Measurements from ENCODE around the gene MPG. TPM values are rescaled to one million over a fixed set of nuclear protein-coding genes. Genes with fewer than 3 reads are reported as not detected.
A peak's percentile ranks its signal among the peaks of the same experiment; 100 is the strongest.
"Not testable (repeated sequence)": the region's sequence is repeated elsewhere in the genome, so short reads cannot be mapped to it uniquely, and the experiment has no call there.

The MPG gene, protein sequence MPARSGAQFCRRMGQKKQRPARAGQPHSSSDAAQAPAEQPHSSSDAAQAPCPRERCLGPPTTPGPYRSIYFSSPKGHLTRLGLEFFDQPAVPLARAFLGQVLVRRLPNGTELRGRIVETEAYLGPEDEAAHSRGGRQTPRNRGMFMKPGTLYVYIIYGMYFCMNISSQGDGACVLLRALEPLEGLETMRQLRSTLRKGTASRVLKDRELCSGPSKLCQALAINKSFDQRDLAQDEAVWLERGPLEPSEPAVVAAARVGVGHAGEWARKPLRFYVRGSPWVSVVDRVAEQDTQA
- total RNA-seq (2014; rRNA removed; shearing (Covaris generic)): 332 and 334 TPM in 2 replicates

DNA sequence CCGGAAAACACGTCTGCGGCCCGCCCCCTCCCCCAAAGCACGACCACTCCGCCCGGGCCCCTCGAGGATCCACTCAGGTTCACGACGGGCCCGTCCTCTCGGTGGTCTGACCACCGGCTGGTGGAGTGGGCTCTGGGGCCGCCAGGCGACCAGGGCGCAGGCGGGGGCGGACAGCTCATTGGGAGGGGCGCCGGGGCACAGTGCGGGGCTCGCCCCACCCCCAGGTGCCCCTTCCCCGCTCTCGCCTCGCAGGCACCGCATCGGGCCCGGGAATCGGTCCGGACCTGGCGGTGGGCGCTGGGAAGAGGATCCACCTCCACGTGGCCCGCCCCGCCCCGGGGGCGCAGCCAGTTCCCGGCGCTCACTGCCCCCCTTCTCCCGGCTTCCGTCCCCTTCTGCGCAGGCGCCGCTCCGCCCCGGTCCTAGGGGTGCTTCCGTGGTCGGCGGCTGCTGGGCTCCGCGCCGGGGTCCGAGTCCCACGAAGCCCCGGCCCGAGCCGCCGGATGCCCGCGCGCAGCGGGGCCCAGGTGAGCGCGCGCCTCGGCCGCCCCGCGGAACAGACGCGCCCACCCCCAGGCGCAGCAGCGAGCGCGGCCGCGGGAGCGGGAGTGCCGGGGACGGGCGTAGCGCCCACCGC lies at the start of gene MPG:
Gene MPG, plus strand, starts transcription at position 419 of the 637 bp plus-strand sequence. Its CDS starts 85 bp downstream, at position 504.
- DNase-seq (ENCODE audit: low spot score): peak; percentile 79

DNA sequence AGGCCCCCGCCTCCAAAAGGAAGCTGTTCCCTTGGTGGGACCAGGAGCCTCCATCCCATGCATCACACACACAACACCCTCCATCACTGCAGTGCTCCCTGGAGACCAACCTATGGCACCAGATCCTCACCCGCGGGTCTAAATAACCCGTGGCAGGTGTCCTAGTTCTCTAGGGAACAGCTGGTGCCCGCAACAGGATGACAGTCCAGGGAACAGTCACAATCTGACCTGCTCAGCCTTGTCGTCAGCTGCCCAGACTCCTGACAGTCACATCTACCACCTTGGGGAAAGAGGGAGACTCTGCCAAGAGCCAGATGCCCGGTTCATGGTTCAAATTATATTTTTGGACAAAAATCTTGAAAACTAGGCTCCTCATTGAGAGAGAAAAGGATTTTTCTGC lies 47.4 kb upstream of the MPG start:
- not testable (repeated sequence) for DNase-seq (ENCODE audit: low spot score)

DNA sequence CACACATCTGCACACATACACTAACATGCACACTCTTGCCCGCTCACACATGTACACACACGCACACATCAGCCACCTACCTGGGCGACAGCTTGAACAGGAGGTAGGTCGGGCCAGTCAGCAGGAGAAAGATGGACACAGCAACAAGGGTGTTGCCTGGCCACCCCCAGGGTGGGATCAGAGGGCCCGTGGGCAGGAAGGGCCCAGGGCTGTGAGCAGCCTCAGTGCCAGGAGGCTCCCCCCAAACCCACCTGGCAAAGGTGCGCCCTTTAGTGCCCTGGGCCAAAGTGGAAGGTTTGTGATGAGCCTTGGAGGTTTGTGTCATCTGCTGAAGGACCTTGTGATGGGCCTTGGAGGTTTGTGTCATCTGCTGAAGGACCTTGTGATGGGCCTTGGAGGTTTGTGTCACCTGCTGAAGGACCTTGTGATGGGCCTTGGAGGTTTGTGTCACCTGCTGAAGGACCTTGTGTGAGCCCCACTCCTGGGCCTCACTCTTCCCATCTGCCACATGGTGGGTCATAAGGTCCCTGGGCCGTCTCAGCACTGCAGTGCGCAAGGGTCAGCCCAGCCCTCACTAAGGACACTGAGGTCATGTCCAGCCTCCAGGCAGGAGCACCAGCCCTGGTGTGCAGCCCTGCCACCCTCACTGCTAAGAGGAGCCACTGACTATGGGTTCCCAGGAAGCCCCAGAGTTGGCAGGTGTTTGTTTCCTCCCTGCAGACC lies 44.7 kb upstream of the MPG start:
- DNase-seq (ENCODE audit: low spot score): not testable (repeated sequence)

DNA sequence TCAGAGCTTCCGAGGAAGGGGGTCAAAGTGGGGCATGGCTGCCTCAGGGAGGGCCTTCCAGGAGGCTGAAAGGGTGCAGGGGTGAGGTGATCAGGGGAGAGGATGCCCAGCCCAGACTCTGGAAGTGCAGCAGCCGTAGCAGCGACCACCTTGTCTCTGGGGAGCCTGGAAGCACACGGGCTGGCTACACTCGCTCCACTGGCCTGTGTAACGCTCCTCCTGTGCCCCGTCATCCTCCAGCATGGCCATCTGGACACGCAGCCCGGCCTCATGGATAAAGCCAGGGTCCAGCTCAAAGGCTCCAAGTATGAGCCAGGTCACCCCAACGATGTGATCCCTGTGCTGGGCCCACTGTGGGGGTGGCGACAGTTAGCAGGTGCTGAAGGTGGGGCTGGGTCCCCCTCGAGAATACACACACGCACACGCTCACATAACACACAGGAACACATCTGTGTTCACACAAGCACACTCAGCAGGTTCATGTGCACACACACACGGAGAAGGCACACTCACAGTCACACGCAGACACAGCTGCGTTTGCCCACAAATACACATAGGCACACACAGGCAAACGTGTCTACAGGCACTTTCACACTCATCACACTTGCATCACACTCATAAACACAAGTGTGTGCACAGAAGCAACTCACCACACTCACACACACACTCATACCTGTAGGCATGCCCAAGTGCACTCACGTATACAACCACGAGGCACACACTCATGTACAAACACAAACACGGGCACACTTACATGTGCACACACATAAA lies 44.0 kb upstream of the MPG start:
- DNase-seq (ENCODE audit: low spot score): no peak

DNA sequence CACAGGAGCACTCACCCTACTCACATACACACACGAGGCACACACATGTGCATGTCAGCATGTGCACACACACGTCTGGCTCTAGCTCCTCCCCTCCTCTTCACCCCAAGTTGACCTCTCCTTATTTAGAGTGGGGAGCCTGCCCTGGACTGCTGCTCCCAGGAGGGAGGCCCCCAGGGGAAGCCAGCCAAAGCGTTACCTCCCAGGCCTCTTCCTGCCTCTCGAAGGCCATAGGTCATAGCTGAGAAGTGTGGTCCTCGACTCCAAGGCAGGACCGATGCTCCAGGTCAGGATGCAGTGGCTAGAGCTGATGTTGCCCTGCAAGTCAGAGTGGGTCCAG lies 43.4 kb upstream of the MPG start:
- no peak for DNase-seq (ENCODE audit: low spot score)

DNA sequence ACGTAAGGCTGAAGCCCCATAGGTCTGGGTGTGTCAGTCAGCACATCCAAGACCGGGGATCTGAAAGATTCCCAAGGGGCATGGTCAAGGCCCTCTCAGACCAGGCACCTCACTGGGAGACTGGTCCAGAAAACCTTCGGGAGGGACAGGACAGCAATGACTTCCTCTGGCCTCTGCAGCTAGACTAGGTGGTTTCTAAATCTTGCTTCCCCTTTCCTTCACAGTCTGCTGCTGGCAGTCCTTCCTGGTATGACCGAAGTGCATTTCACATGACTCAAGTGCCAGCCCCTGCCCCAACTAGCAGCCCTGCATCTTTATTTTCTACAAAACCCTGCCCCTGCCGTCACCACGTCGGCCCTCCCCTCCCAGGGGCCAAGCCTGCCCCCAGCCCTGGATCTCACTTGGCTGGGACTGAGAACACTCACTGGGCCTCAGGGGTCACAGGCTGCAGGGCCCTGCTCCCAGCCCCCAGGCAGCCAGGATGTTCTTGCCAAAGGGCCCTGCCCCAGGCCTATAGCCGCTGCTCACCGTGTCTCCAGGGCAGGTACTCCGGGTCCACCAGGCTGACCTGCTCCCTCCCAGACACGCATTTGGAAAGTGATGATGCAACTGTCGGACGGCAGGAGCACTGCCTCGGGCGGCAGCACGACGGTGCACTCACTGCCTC lies 42.9 kb upstream of the MPG start:
- no peak for DNase-seq (ENCODE audit: low spot score)

DNA sequence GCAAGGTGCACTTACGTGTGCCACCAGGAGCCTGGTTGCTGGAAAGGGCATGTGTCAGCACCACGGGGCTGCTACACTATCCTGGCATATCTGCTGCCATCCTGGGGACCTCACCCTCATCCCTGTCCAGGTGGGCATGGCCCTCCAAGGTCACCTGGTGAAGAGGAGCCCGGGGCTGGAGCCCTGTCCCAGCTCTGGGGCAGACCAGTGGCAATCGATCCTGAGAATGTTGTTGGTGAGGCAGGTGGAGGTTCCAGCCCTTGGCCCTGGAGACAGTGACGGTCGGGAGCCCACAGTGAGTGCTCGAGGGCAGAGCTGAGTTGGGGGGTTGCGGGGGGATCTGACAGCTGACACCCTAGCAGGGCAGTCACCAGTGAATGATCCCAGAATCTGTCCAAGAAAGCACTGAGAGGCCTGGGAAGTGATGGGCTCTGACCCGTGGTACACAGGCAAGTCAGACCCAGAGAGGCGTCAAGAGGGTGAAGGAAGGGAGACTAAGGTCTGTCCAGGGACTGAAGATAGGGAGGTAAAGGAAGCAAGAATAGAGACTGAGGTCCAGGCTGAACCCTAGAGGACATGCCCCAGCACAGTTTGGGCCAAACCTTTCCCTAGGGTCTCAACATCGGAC lies 42.2 kb upstream of the MPG start:
- no peak for DNase-seq (ENCODE audit: low spot score)

DNA sequence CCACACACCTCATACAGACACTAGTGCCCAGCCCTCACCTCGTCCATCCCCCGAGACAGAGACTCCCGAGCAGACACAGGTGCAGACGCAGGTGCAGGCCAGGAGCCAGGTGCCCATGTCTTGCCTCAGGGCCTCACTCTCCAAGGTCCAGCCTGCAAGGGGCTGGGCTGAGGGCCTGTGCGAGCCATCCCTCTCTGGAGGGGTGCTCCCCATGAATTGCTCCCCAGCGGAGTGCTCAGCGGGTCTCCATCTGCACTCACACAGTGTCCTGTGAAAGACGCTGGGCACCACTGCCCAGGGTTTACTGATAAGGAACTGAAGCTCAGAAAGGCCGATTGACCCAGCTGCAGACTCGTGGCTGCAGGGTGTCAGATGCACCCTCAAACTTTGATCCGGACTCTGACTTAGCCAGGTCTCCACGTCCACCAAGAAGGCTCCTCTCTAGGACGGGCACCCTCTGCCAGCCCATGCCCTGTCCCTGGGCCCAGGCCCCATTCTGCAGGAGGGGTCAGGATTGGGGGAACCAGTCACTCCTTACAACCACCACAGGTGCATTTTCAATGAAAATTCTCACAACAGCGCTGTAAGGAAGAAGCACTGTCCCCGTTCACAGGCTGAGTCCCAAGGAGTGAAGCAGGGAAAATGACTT lies 41.6 kb upstream of the MPG start:
- DNase-seq (ENCODE audit: low spot score): no peak

DNA sequence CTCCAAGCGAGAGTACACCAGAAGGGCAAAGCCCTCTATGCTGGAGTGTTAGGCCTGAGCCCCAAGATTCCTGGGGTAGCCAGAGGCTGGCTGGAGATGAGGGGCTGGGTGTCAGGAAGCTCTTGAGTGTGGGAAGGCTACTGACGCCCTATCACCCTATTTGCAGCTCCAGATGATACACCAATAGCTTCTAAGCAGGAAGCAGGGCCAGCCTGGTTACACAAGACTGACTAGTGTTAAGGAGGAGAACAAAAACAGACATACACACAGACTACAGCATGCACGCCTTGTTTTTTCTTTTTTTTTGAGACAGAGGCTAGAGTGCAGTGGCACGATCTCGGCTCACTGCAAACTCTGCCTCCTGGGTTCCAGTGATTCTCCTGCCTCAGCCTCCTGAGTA lies 40.5 kb upstream of the MPG start:
- no peak for DNase-seq (ENCODE audit: low spot score)

DNA sequence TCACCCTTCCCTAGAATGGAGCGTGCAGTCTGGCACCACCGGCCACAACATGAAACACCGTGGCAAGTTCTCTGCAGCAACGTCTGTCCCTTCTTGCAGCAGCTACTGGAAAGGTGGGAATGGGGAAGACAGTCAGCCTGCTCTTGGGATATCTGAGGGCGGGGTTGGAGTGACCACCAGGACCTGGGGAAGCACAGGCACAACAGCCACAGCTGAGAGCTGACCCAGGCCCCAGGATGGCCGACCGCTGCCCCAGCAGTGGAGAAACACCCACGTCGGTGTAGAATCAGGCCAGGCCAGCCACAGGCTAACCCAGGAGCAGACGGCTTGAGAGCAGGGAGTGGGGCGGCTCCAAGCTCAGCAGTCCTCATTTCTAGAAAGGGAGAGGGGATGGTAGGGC lies 39.8 kb upstream of the MPG start:
- not testable (repeated sequence) for DNase-seq (ENCODE audit: low spot score)

DNA sequence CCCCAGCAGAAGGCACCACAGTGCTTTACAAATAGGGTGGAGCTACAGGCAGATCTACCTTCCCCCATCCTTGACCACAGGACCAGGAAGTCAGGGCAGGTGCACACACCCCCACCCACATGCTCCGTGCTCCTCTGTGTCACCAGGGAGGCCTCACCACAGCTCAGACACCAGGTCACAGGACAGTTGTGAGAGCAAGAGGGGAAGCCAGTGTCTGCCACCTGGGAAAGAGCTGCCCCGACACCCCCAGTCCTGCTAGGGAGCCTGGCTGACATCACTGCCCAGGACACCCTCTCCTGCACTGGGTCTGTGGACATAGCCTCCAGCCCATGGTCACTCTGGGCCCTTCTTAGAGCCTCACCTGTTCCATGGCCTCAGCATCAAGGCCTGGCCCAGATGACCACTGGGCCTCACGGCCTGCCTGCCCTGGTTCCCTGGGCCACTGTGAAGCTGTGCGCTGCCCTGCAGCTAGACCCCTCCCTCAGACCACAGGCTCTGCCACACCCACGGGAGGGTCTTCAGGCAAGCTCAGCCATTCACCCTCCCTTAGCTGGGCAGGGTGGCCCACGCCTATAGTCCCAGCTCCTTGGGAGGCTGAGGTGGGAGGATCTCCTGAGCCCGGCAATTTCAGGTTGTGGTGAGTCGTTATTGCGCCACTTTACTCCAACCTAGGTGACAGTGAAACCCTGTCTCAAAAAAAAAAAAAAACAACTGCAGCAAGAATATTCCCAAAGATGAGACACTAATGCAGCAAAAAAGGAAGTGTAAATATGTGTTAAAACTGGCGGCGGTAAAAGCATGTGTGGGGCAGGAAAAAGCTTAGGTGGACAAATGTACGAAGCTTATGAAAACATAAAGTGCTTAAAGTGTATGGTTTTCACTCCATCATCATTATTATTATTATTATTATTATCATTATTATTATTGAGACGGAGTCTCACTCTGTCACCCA lies 38.8 kb upstream of the MPG start:
- peak; percentile 92 for DNase-seq (ENCODE audit: low spot score)

DNA sequence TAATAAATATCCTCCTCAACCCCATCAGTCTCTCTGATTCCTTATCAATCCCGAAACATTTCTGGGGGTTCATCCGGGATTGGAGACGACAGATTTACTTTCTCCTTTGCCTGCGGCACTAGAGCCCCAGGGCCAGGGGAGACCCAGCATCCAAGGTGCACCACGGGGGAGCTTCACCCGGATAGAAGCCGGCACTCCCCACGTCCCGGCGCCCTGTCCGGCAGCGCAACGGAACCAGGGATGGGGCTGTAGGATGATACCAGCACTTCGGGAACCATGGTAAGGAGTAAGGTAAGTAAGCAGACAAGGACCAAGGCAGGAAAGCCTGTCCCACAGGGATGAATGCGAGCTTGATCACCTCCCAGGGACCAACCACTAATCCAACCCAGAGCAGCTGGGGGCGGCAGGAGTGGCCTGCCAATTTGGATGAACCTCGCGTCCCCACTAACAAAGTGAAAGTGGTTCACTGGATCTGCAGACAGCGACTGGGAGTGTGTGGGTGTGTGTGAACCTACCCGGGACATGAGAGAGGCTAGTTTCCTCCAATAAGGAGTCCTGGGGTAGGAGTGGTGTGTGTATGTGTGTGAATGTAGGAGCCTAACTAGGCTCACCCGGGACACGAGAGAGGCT lies 36.5 kb upstream of the MPG start:
- DNase-seq (ENCODE audit: low spot score): no peak

DNA sequence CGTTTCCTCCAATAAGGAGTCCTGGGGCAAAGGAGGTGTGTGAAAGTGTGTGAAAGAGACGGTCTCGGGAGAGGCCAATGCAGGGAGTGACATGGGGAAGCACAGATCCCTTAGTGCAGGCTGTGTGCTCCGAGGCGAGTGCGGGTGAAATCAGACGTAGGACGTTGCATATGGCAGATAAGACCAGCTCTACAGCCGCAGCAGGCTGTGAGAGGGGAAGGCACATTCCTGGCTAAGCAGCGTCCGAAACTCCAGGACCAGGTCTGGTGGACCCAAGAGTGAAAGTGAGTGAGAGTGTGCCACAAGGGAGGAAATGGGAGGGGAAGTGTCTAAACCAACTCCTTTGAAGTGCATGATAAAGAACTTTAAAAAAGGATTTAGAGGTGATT lies 36.0 kb upstream of the MPG start:
- DNase-seq (ENCODE audit: low spot score): no peak

DNA sequence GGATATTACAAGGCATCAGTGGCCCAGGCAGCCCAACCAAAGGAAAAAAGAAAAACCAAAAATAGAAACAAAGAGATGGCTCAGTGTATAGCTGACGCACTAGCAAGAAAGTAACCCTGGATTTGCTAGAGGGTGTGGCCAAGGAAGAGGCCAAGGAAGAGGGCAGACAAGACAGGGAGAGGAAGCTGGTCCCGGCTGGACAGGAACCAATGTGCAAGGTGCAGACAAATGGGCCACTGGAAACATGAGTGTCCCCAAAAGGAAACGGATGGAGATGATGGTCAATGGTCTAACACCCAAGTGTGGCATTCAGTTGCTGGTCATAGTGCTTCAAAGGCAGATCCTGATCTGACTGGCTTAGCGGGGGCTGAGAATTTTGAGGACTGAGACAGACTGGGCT lies 35.3 kb upstream of the MPG start:
- no peak for DNase-seq (ENCODE audit: low spot score)

DNA sequence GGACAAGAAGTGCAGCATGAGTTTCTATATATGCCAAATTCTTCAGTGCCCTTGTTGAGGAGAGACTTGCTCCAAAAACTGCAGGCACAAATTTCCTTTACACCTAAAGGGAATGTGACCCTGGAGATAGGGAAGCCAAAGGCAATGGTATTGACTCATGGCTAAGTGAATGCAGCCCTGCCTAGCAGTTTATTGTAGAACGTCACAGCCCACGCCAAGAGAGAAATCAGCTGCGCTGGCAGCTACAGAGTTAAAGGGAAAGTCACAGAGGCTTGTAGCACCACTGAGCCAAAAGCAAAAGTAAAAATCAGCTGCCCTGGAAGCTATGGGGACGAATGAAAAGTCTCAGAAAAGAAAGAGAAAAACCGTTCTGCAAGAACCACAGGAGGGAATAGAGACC lies 34.7 kb upstream of the MPG start:
- no peak for DNase-seq (ENCODE audit: low spot score)

DNA sequence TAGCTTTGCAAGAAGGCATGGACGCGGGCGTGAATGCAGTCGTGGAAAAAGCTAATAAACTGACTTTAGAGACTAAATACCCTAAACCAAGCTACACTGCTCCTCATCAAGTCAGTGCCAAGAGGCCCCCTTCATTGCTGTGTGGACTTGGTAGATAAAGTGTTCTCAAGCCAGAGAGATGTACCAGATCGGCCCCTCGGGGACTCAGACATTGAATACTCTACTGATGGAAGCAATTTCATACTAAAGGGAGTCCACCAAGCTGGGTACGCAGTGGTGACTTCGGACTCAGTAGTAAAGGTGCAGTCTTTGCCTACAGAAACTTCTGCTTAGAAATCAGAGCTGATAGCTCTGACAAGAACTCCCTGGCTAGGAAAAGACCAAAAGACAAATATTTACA lies 33.4 kb upstream of the MPG start:
- DNase-seq (ENCODE audit: low spot score): no peak

DNA sequence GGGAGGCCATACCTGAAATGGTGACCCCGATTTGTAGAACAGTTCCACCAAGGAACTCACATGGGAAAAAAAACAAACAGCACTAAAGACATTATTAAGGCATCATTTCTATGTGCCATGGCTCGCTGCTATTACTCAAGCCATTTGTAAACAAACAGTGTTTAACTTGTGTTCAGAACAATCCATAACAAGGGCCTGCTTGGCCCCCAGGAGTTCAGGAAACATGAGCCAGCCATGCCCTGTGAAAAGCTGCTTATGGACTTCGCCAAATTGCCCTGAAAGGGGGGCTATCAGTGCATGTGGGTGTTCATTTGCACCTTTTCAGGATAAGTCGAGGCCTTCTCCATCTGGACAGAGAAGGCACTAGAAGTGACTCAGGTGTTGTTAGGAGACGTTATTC lies 32.6 kb upstream of the MPG start:
- DNase-seq (ENCODE audit: low spot score): no peak

DNA sequence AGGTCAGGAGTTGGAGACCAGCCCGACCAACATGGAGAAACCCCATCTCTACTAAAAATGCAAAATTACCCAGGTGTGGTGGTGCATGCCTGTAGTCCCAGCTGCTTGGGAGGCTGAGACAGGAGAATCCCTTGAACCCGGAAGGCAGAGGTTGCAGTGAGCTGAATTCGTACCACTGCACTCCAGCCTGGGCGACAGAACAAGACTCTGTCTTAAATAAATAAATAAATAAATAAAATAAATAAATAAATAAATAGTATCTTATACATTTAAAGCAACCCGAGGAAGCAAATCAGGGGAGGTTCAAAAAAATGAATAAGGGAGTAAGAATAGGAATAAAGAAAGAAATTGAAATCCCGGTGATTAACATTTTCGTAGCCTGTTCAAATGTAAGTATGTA lies 31.5 kb upstream of the MPG start:
- DNase-seq (ENCODE audit: low spot score): not testable (repeated sequence)

DNA sequence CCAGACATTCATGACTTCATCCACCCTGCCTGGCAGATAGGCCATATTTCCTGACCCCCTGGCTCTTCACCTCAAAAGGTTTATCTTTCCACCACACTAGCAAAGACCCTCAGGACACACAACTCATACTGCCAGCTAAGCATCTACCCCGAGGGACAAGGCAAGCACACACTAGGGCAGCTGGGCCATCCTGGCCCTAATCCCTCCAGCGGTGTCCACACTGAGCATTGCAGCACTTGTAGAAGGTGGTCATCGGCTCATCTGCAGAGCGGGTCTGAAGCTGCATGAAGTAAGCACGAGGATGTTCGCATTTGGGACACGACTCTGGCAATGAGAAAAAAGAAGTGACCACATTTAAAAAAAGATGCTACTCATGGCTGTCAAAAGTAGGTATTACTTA lies 30.8 kb upstream of the MPG start:
- DNase-seq (ENCODE audit: low spot score): no peak

Data from HT-29 (cell line).